HepG2 (cell line): ENCODE measurements around the gene GPAT3. TPM values are rescaled to one million over a fixed set of nuclear protein-coding genes. Genes with fewer than 3 reads are reported as not detected.
A peak's percentile ranks its signal among the peaks of the same experiment; 100 is the strongest.
"Not testable (repeated sequence)": the region's sequence is repeated elsewhere in the genome, so short reads cannot be mapped to it uniquely, and the experiment has no call there.

Experiments used
- ATAC-seq: fragments of 200-7000 bp; cut with Tn5 transposase; 3 replicates; pipeline ENCODE4 v1.9.1; 2020; ENCODE audit warnings: mild to moderate bottlenecking, moderate library complexity
- BruUV-seq: library from RNA; stranded (reverse); fragments of 400-500 nt; replicated peaks from 2 replicates; lab custom pipeline; 2021; lab: Mats Ljungman, UMichigan
- CTCF ChIA-PET: fragments of 300-600 bp; formaldehyde crosslinking; extraction: SDS; loops from one replicate; lab custom pipeline; 2021; ENCODE audit warnings: low total read pairs, inconsistent platforms, low intra/inter-chr PET ratio; lab: Yijun Ruan, JAX
- POLR2A ChIA-PET: fragments of 350-600 bp; sonication (Branson Sonifier 250); formaldehyde crosslinking; loops from one replicate; lab custom pipeline; 2020; ENCODE audit warnings: antibody characterized with exemption, inconsistent platforms; lab: Yijun Ruan, JAX
- DNase-seq: peaks from one replicate; pipeline ENCODE4 v3.0.0-alpha.2; 2015; ENCODE audit warnings: low spot score
- FAIRE-seq: peaks from 3 replicates; lab custom pipeline; 2011; peaks lifted over from hg19 to GRCh38; lab: Jason Lieb, UNC
- H2AFZ ChIP-seq: one replicate; pipeline ENCODE4 v1.6.1; 2011; ENCODE audit warnings: low read length, inconsistent platforms
- H3K27ac ChIP-seq: fragments of 300-600 bp; 3 replicates; pipeline ENCODE4 v1.8.0; 2011; ENCODE audit warnings: mixed run types, mild to moderate bottlenecking, mixed read lengths, low read length, inconsistent platforms; ENCODE audit not compliant: insufficient read depth; ENCODE audit errors: extremely low read length
- H3K27me3 ChIP-seq, 2 experiments: fragments of 200-600 bp in 1 of 2; 2 replicates in 1 of 2; 3 replicates in 1 of 2; pipeline versions ENCODE4 v1.6.0 to v1.8.0; 2011; ENCODE audit warnings: low read length in 2 of 2, mild to moderate bottlenecking in 2 of 2, moderate library complexity in 2 of 2, inconsistent platforms in 1 of 2; ENCODE audit not compliant: insufficient read depth in 2 of 2, control insufficient read depth in 1 of 2
- H3K36me3 ChIP-seq, 2 experiments: fragments of 200-600 bp in 1 of 2; replicated peaks in 1 of 2; 2 replicates in 1 of 2; 3 replicates in 1 of 2; pipeline versions ENCODE4 v1.5.1 to v1.8.0; 2011; ENCODE audit warnings: low read length in 2 of 2, inconsistent platforms in 1 of 2; ENCODE audit not compliant: insufficient read depth in 2 of 2, control insufficient read depth in 1 of 2
- H3K4me1 ChIP-seq: 2 replicates; pipeline ENCODE4 v1.5.1; 2012; ENCODE audit warnings: low read length, inconsistent platforms; ENCODE audit not compliant: insufficient read depth
- H3K4me2 ChIP-seq: 2 replicates; pipeline ENCODE4 v1.6.0; 2011; ENCODE audit warnings: low read depth, low read length, inconsistent platforms
- H3K4me3 ChIP-seq, 3 experiments: fragments of 200-600 bp in 1 of 3; sonication (generic), shearing (Covaris generic) in 1 of 3; replicated peaks in 1 of 3; 2 replicates each; pipeline ENCODE4 v1.5.1; 2011 to 2016; ENCODE audit warnings: low read length in 3 of 3, inconsistent platforms in 2 of 3, low read depth in 2 of 3, mild to moderate bottlenecking in 2 of 3, control low read depth in 1 of 3, mixed read lengths in 1 of 3; ENCODE audit not compliant: insufficient read depth in 1 of 3
- H3K79me2 ChIP-seq: one replicate; pipeline ENCODE4 v1.6.1; 2011; ENCODE audit warnings: low read length, inconsistent platforms; ENCODE audit not compliant: insufficient read depth
- H3K9ac ChIP-seq: 2 replicates; pipeline ENCODE4 v1.6.0; 2011; ENCODE audit warnings: mild to moderate bottlenecking, low read depth, low read length, inconsistent platforms; ENCODE audit not compliant: insufficient read depth
- H3K9me3 ChIP-seq: 2 replicates; pipeline ENCODE4 v1.5.1; 2012; ENCODE audit warnings: mild to moderate bottlenecking, low read length
- H4K20me1 ChIP-seq: 2 replicates; pipeline ENCODE4 v1.6.0; 2011; ENCODE audit warnings: inconsistent platforms, mild to moderate bottlenecking, low read length, moderate library complexity; ENCODE audit not compliant: insufficient read depth
- CEBPB ChIP-seq: IDR thresholded peaks from 2 replicates; pipeline ENCODE4 v1.6.1; 2011; ENCODE audit warnings: low read depth, low read length, improper control_type of control experiment, borderline replicate concordance
- CENPBD1 ChIP-seq: sonication (generic); formaldehyde crosslinking; IDR thresholded peaks from 2 replicates; pipeline ENCODE4 v1.8.0; 2022; ENCODE audit warnings: missing genetic modification reagents, low read depth, mild to moderate bottlenecking, borderline replicate concordance
- ELK4 ChIP-seq: sonication (generic); formaldehyde crosslinking; IDR thresholded peaks from 2 replicates; pipeline ENCODE4 v1.9.0; 2021; ENCODE audit warnings: missing genetic modification reagents, borderline replicate concordance
- MTERF4 ChIP-seq: sonication (generic); formaldehyde crosslinking; IDR thresholded peaks from 2 replicates; pipeline ENCODE4 v1.8.0; 2023; ENCODE audit warnings: mild to moderate bottlenecking, missing genetic modification reagents
- MXI1 ChIP-seq: IDR thresholded peaks from 3 replicates; pipeline ENCODE4 v1.6.1; 2012; ENCODE audit warnings: low read depth, low read length, inconsistent platforms, borderline replicate concordance
- SOX5 ChIP-seq: IDR thresholded peaks from 2 replicates; pipeline ENCODE4 v1.6.1; 2016; ENCODE audit warnings: borderline replicate concordance
- ZNF33B ChIP-seq: sonication (generic); formaldehyde crosslinking; IDR thresholded peaks from 2 replicates; pipeline ENCODE4 v1.5.1; 2020; ENCODE audit warnings: mild to moderate bottlenecking, missing genetic modification reagents
- ZNF503 ChIP-seq: sonication (generic); formaldehyde crosslinking; IDR thresholded peaks from 2 replicates; pipeline ENCODE4 v1.4.0; 2020; ENCODE audit warnings: missing genetic modification reagents
- ZNF773 ChIP-seq: sonication (generic); formaldehyde crosslinking; IDR thresholded peaks from 2 replicates; pipeline ENCODE4 v1.4.0; 2020; ENCODE audit warnings: missing genetic modification reagents, borderline replicate concordance
- WGBS: methylation state at CpG from one replicate; pipeline ENCODE4 v1.1.6; 2017; ENCODE audit warnings: low lambda C conversion rate; 5-methylcytosine and 5-hydroxymethylcytosine counted together
- in situ Hi-C: cut with HindIII; loops from 2 replicates; pipeline ENCODE4 v1.10.0; 2017; ENCODE audit warnings: low pct_unique_long_range_greater_than_20kb; ENCODE audit not compliant: extremely low pct_ligation_motif_present
- intact Hi-C: fragments of 100-400 bp; cut with micrococcal nuclease; formaldehyde crosslinking; loops from one replicate; pipeline ENCODE4 v1.10.0; 2022; ENCODE audit not compliant: unreplicated experiment
- polyA plus RNA-seq, 8 experiments: library from polyadenylated mRNA; depleted of rRNA in 3 of 8; stranded (reverse) in 7 of 8; unstranded in 1 of 8; fragments of >200 nt; fragmentation: Illumina TruSeq in 4 of 8; extraction: Trizol in 4 of 8; gene quantifications; 2 replicates each; pipeline versions ENCODE4 v1.2.1 to v1.2.3, GENCODE V29; 2011 to 2016; ENCODE audit warnings: low read depth in 4 of 8, missing spikeins in 1 of 8, mixed read lengths in 1 of 8; ENCODE audit not compliant: insufficient read depth in 1 of 8
- total RNA-seq, 5 experiments: library from RNA; depleted of rRNA; stranded (reverse); fragments of >200 nt; fragmentation: Illumina TruSeq; extraction: Trizol; gene quantifications; 2 replicates each; pipeline ENCODE4 v1.2.3, GENCODE V29; 2016; ENCODE audit warnings: low read depth in 1 of 5

The GPAT3 gene
- total and polyA plus RNA-seq, 2 of the 13 experiments (the other 11 are each of a cell fraction or from before 2014, with no cell fraction given), result 2.4 to 2.6 TPM

GRCh38 chr4:83572848-83573247 is 36.9 kb downstream of the GPAT3 start (continued):
- TF ChIP-seq CENPBD1 (CRISPR knock-in tag) (no peak), ZNF33B (no peak)

GRCh38 chr4:83574247-83574646 is 38.3 kb downstream of the GPAT3 start:
- DNase-seq, result peak; percentile 30
- Histone ChIP-seq H3K9me3 (no peaks in the 10 kb centered on the region), H3K4me3 (no peak overlapping the region), H3K79me2 (no peaks in the 10 kb centered on the region), H2AFZ (no peak overlapping the region), H3K27me3 (no peaks in the 10 kb centered on the region), H3K4me2 (no peak overlapping the region), H3K36me3 (no peaks in the 10 kb centered on the region), H4K20me1 (no peaks in the 10 kb centered on the region), H3K9ac (no peak overlapping the region), H3K4me1 (peaks cover 13% of the 10 kb centered on the region), H3K27ac (no peak overlapping the region)
- in situ Hi-C loops (no loop called here), intact Hi-C loops (no loop called here)
- no peak for FAIRE-seq
- POLR2A ChIA-PET, result no interaction called here
- WGBS, result 23% methylated on average over 3 of the region's 3 CpGs
- BruUV-seq, result no TSS peak
- no peak for TF ChIP-seq SOX5 (CRISPR knock-in tag)
- no peak for TF ChIP-seq MXI1
- no peak for TF ChIP-seq ZNF773 (CRISPR knock-in tag)
- 0 out of 2 replicates have a peak, but pooled peaks have one; percentile 0 for TF ChIP-seq CEBPB
- TF ChIP-seq ZNF503 (CRISPR knock-in tag), result no peak
- TF ChIP-seq MTERF4, result no peak
- TF ChIP-seq ELK4 (CRISPR knock-in tag), result no peak
- ATAC-seq, result no peak
- CTCF ChIA-PET, result no interaction called here

- BruUV-seq, H3K9me3 ChIP-seq, H3K79me2 ChIP-seq, FAIRE-seq, H3K27ac ChIP-seq, ATAC-seq, POLR2A ChIA-PET, H3K27me3 ChIP-seq, in situ Hi-C loops, H4K20me1 ChIP-seq, H3K4me3 ChIP-seq, H2AFZ ChIP-seq, H3K36me3 ChIP-seq, H3K9ac ChIP-seq, DNase-seq, H3K4me2 ChIP-seq, CTCF ChIA-PET: not testable (repeated sequence)
- intact Hi-C loops, result loop anchor here (5.0 kb wide), 1 partner anchor 39 kb away; the partner anchor contains the start of gene GPAT3
- 91% methylated on average over 3 of the region's 3 CpGs for WGBS
- H3K4me1 ChIP-seq, result peaks cover 13% of the 10 kb centered on the region
Measured at GRCh38 chr4:83576237-83576636, 40.3 kb downstream of the GPAT3 start.
